GM12872 (cell line): Measurements from ENCODE around the gene MRPS27.

Experiments
- CTCF ChIP-seq: IDR thresholded peaks from 3 replicates; pipeline ENCODE4 v1.5.1; 2011; ENCODE audit warnings: low read depth, mild to moderate bottlenecking, low read length, moderate library complexity; ENCODE audit not compliant: insufficient read depth

MRPS27 gene

GRCh38 chr5:72286798-72287197 is 33.2 kb downstream of the MRPS27 start:
- TF ChIP-seq CTCF, result no peak

GRCh38 chr5:72285424-72285821 is 34.6 kb downstream of the MRPS27 start:
- no peak for TF ChIP-seq CTCF

- no peak for TF ChIP-seq CTCF
These were observed 35.2 kb downstream of the MRPS27 start for GRCh38 chr5:72284559-72285423.

GRCh38 chr5:72283358-72283757 is 36.7 kb downstream of the MRPS27 start:
- TF ChIP-seq CTCF, result no peak

GRCh38 chr5:72282878-72283277 is 37.2 kb downstream of the MRPS27 start:
- TF ChIP-seq CTCF, result no peak

GRCh38 chr5:72281764-72282499 is 38.1 kb downstream of the MRPS27 start:
- TF ChIP-seq CTCF, result no peak

GRCh38 chr5:72281430-72281763 is 38.6 kb downstream of the MRPS27 start:
- TF ChIP-seq CTCF, result no peak
